ENCODE data around the gene NFYA. TPM values are rescaled to one million over a fixed set of nuclear protein-coding genes. Genes with fewer than 3 reads are reported as not detected.

The NFYA gene
- polyA plus RNA-seq, 2 of the 4 experiments (the other 2 are of a cell fraction): 11.2 to 17.0 TPM

- no peak for TF ChIP-seq JUN (IDR thresholded peaks at IDR 0.05)
These were observed 39.0 kb upstream of the NFYA start (continued) for GRCh38 chr6:41033776-41034175.

GRCh38 chr6:41036186-41036585 is 36.6 kb upstream of the NFYA start:
- Histone ChIP-seq H3K4me3 (no peak overlapping the region), H3K4me1 (peaks cover 47% of the 10 kb centered on the region), H3K27ac (no peak overlapping the region; a peak in 1 of 6 replicates), H3K9me3 (no peaks in the 10 kb centered on the region), H3K4me2 (peak overlapping the region; percentile 33; the same call in 2 of the 3 replicates)
- whole genome bisulfite sequencing (ENCODE audit: missing lambda C conversion rate): 31% methylated on average over 3 of the region's 3 CpGs
- DNase-seq (ENCODE audit: low read depth in 1 of 2, low spot score in 1 of 2) (peak in 1 of 2 experiments; percentile 21), FAIRE-seq (no peak), ATAC-seq (no peak)
- ChIA-PET CTCF (interaction anchor here (0.6 to 2.8 kb wide), 7 partner anchors 9 to 647 kb away, joined by 3 to 22 read pairs (median 3); no protein-coding TSS in a partner anchor), POLR2A (no interaction called here)
- TF ChIP-seq NR3C1 (IDR thresholded peaks at IDR 0.05): no peak
- TF ChIP-seq, protein P1, sequence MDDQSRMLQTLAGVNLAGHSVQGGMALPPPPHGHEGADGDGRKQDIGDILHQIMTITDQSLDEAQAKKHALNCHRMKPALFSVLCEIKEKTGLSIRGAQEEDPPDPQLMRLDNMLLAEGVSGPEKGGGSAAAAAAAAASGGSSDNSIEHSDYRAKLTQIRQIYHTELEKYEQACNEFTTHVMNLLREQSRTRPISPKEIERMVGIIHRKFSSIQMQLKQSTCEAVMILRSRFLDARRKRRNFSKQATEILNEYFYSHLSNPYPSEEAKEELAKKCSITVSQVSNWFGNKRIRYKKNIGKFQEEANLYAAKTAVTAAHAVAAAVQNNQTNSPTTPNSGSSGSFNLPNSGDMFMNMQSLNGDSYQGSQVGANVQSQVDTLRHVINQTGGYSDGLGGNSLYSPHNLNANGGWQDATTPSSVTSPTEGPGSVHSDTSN (IDR thresholded peaks at IDR 0.05): no peak
- no peak for TF ChIP-seq CEBPB (IDR thresholded peaks at IDR 0.05)
- TF ChIP-seq RFX5 (IDR thresholded peaks at IDR 0.05): no peak
- TF ChIP-seq ZSCAN20 (CRISPR knock-in tag; IDR thresholded peaks at IDR 0.05): no peak
- TF ChIP-seq NFE2L2 (conservative IDR thresholded peaks at IDR 0.05; ENCODE audit: low read length): no peak
- no peak for TF ChIP-seq HES2 (IDR thresholded peaks at IDR 0.05)
- TF ChIP-seq FOSB (CRISPR knock-in tag; IDR thresholded peaks at IDR 0.05): no peak
- TF ChIP-seq, protein P2, sequence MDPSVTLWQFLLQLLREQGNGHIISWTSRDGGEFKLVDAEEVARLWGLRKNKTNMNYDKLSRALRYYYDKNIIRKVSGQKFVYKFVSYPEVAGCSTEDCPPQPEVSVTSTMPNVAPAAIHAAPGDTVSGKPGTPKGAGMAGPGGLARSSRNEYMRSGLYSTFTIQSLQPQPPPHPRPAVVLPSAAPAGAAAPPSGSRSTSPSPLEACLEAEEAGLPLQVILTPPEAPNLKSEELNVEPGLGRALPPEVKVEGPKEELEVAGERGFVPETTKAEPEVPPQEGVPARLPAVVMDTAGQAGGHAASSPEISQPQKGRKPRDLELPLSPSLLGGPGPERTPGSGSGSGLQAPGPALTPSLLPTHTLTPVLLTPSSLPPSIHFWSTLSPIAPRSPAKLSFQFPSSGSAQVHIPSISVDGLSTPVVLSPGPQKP (IDR thresholded peaks at IDR 0.05; ENCODE audit: low read depth, low read length): no peak
- TF ChIP-seq MYC (IDR thresholded peaks at IDR 0.05; ENCODE audit: borderline replicate concordance, low read length): no peak
- TF ChIP-seq NPAS2 (CRISPR knock-in tag; IDR thresholded peaks at IDR 0.05; ENCODE audit: borderline replicate concordance): no peak
- TF ChIP-seq EHMT2 (IDR thresholded peaks at IDR 0.05; ENCODE audit: low read depth): no peak
- no peak for TF ChIP-seq KDM1A (IDR thresholded peaks at IDR 0.05; ENCODE audit: low read depth)
- no peak for TF ChIP-seq CBX2 (IDR thresholded peaks at IDR 0.05; ENCODE audit: borderline replicate concordance, low read depth)
- TF ChIP-seq BHLHE40 (IDR thresholded peaks at IDR 0.05; ENCODE audit: low read depth, low read length): no peak
- no peak for TF ChIP-seq TFCP2L1 (CRISPR knock-in tag; IDR thresholded peaks at IDR 0.05)
- no peak for TF ChIP-seq HOXA7 (CRISPR knock-in tag; IDR thresholded peaks at IDR 0.05)
- no peak for TF ChIP-seq HDAC2 (IDR thresholded peaks at IDR 0.05)
- TF ChIP-seq CBX8 (IDR thresholded peaks at IDR 0.05): no peak

DNA sequence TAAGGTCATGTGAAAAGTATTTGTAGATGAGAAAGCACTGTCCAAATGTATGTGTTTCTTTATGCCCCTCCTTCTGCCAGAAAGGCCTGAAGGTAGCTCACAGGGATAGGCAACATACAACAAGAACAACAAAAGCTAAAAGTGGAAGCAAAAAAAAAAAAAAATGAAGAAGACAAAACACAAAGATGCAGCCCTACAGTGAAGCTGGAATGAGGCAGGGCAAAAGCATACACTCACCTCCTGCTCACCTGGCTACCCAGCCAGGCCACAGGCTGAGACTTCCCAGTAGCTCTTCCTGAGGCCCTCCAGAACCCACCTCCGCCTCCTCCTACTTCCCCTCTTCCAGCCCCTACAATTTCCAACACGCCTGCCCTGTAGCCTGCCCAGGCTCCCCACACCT is 36.2 kb upstream of the NFYA start:
- Histone ChIP-seq H3K4me2 (peak overlapping the region; percentile 33; the same call in 2 of the 3 replicates), H3K9me3 (no peaks in the 10 kb centered on the region), H3K4me1 (peaks cover 51% of the 10 kb centered on the region), H3K4me3 (no peak overlapping the region), H3K27ac (peak overlapping the region in 1 of 2 experiments; percentile 48; a peak in 1 of 6 replicates)
- ATAC-seq (no peak), DNase-seq (ENCODE audit: low read depth in 1 of 2, low spot score in 1 of 2) (no peak), FAIRE-seq (no peak)
- ChIA-PET POLR2A (no interaction called here), CTCF (interaction anchor here (1.0 to 2.8 kb wide), 6 partner anchors 9 to 147 kb away, joined by 3 to 22 read pairs (median 4); no protein-coding TSS in a partner anchor)
- 84% methylated on average over 2 of the region's 2 CpGs for WGBS (ENCODE audit: missing lambda C conversion rate)
- TF ChIP-seq HOXB5 (CRISPR knock-in tag; IDR thresholded peaks at IDR 0.05) (no peak), POLR2A (IDR thresholded peaks at IDR 0.05; ENCODE audit: low read length) (no peak), MAZ (IDR thresholded peaks at IDR 0.05; ENCODE audit: borderline replicate concordance, low read depth, low read length) (no peak), BCL3 (IDR thresholded peaks at IDR 0.05) (no peak)
- TF ChIP-seq, protein P2 (IDR thresholded peaks at IDR 0.05; ENCODE audit: low read depth, low read length): no peak

Measured in A549 (cell line).